ENCODE results near the gene FKBP4. TPM values are rescaled to one million over a fixed set of nuclear protein-coding genes. Genes with fewer than 3 reads are reported as not detected.

Gene FKBP4
- total RNA-seq, 1 donor from 2014 or later, result 56.2 TPM

DNA sequence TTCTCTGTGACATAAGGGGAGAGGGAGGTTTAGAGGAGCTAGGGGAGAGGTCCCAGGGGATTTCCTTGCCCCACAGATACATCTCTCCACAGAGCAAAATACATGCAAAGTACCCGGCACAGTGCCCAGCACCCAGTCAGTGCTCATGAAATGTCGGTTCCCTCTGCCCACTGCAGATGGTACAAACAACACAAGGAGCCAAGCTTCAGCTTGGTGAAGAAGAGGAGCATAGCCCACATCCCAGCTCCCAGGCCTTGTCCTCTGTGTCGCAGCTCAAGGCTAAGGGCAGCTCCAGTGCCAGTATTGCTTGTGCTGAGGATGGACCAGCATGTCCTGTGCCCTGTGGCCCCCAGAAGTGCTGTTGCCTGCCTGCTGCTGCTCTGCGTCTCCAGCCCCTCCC lies 35.0 kb upstream of the FKBP4 start:
- Mint-ChIP-seq H3K4me1 (ENCODE audit: low read depth) (no peaks in the 10 kb centered on the region), H3K27ac (ENCODE audit: unreplicated experiment) (no peak overlapping the region), H3K9me3 (ENCODE audit: low read depth) (peaks cover 9% of the 10 kb centered on the region), H3K27me3 (ENCODE audit: low read depth) (peaks cover 18% of the 10 kb centered on the region), H3K36me3 (ENCODE audit: low read depth) (peaks cover 8% of the 10 kb centered on the region), H3K4me3 (ENCODE audit: unreplicated experiment) (no peak overlapping the region)
- no peak for DNase-seq (ENCODE audit: low spot score)
- TF ChIP-seq CTCF (IDR thresholded peaks at IDR 0.05), result no peak

GRCh38 chr12:2764398-2764797 lies 30.4 kb upstream of the FKBP4 start:
- Mint-ChIP-seq H3K9me3 (ENCODE audit: low read depth) (no peaks in the 10 kb centered on the region), H3K4me1 (ENCODE audit: low read depth) (no peaks in the 10 kb centered on the region), H3K4me3 (ENCODE audit: unreplicated experiment) (no peak overlapping the region), H3K36me3 (ENCODE audit: low read depth) (peaks cover 8% of the 10 kb centered on the region), H3K27me3 (ENCODE audit: low read depth) (peaks cover 21% of the 10 kb centered on the region), H3K27ac (ENCODE audit: unreplicated experiment) (no peak overlapping the region)
- DNase-seq (ENCODE audit: low spot score), result no peak
- TF ChIP-seq CTCF (IDR thresholded peaks at IDR 0.05), result no peak

- no peak for TF ChIP-seq CTCF (IDR thresholded peaks at IDR 0.05)
- Mint-ChIP-seq H3K27ac (ENCODE audit: unreplicated experiment) (no peak overlapping the region), H3K4me1 (ENCODE audit: low read depth) (no peaks in the 10 kb centered on the region), H3K36me3 (ENCODE audit: low read depth) (peaks cover 8% of the 10 kb centered on the region), H3K9me3 (ENCODE audit: low read depth) (no peaks in the 10 kb centered on the region), H3K27me3 (ENCODE audit: low read depth) (peaks cover 21% of the 10 kb centered on the region), H3K4me3 (ENCODE audit: unreplicated experiment) (no peak overlapping the region)
- DNase-seq (ENCODE audit: low spot score), result no peak
Measured at GRCh38 chr12:2765052-2765451, 29.7 kb upstream of the FKBP4 start.

GRCh38 chr12:2765608-2766007 lies 29.2 kb upstream of the FKBP4 start:
- peaks cover 2% of the 10 kb centered on the region for H3K9me3 Mint-ChIP-seq (ENCODE audit: low read depth)
- no peak overlapping the region for H3K27ac Mint-ChIP-seq (ENCODE audit: unreplicated experiment)
- DNase-seq (ENCODE audit: low spot score), result no peak
- TF ChIP-seq CTCF (IDR thresholded peaks at IDR 0.05), result no peak
- H3K4me3 Mint-ChIP-seq (ENCODE audit: unreplicated experiment), result no peak overlapping the region
- no peaks in the 10 kb centered on the region for H3K4me1 Mint-ChIP-seq (ENCODE audit: low read depth)
- H3K36me3 Mint-ChIP-seq (ENCODE audit: low read depth), result peaks cover 10% of the 10 kb centered on the region
- peaks cover 24% of the 10 kb centered on the region for H3K27me3 Mint-ChIP-seq (ENCODE audit: low read depth)

DNA sequence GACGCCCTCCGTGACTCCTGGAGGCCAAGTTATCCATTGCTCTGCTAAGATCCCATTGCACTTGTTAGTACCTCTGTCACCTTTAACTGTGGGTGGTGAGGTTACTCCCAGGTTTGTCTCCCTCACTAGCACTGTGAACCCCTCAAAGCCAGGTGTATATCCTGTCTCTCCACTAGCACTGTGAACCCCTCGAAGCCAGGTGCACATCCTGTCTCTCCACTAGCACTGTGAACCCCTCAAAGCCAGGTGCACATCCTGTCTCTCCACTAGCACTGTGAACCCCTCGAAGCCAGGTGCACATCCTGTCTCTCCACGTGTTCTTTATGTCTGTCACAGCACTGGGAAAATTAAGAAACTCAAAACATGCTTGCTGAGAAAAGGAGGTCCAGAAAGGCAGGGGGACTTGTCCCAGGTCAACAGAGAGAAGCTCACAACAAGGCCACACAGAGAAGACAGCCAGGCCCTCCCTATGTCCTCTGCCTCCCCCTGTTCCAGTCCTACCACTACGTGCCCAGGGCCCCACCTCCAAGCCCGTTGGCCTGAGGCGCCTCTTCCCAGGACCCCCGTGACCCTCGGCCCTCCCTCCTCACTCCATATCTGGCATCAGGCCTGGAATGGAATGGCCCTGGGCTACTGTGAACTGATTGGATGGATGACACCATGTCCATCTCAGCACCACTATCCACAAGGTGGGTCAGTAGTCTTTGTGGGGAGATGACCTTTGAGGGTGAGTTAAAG lies 26.4 kb upstream of the FKBP4 start:
- Mint-ChIP-seq H3K9me3 (ENCODE audit: low read depth) (peaks cover 3% of the 10 kb centered on the region), H3K27me3 (ENCODE audit: low read depth) (peaks cover 30% of the 10 kb centered on the region), H3K4me1 (ENCODE audit: low read depth) (no peaks in the 10 kb centered on the region), H3K27ac (ENCODE audit: unreplicated experiment) (no peak overlapping the region), H3K36me3 (ENCODE audit: low read depth) (peaks cover 7% of the 10 kb centered on the region), H3K4me3 (ENCODE audit: unreplicated experiment) (no peak overlapping the region)
- DNase-seq (ENCODE audit: low spot score), result no peak
- TF ChIP-seq CTCF (IDR thresholded peaks at IDR 0.05), result no peak
